IMR-90 (cell line): ENCODE measurements around the gene L1TD1. TPM values are rescaled to one million over a fixed set of nuclear protein-coding genes. Genes with fewer than 3 reads are reported as not detected.
"Not testable (repeated sequence)": the region's sequence is repeated elsewhere in the genome, so short reads cannot be mapped to it uniquely, and the experiment has no call there.

ENCODE experiments used
- ATAC-seq: fragments of 200-7000 bp; cut with Tn5 transposase; 2 replicates; pipeline ENCODE4 v1.9.1; 2020; ENCODE audit warnings: low read depth, mild to moderate bottlenecking, moderate library complexity
- BruUV-seq: library from RNA; stranded (reverse); fragments of 400-500 nt; replicated peaks from 2 replicates; lab custom pipeline; 2021; lab: Mats Ljungman, UMichigan
- CTCF ChIA-PET: fragments of 300-600 bp; formaldehyde crosslinking; extraction: SDS; loops from one replicate; lab custom pipeline; 2021; ENCODE audit warnings: antibody characterized with exemption; lab: Yijun Ruan, JAX
- POLR2A ChIA-PET: fragments of 300-600 bp; sonication (Branson Sonifier 250); formaldehyde crosslinking; loops from one replicate; lab custom pipeline; 2022; ENCODE audit warnings: antibody characterized with exemption; ENCODE audit not compliant: unreplicated experiment; lab: Charles Lee
- DNase-seq: peaks from one replicate; pipeline ENCODE4 v3.0.0; 2013
- H2AFZ ChIP-seq: replicated peaks from 2 replicates; pipeline ENCODE3; 2013; ENCODE audit warnings: low read length, mild to moderate bottlenecking; ENCODE audit not compliant: poor library complexity
- H2AK5ac ChIP-seq: 2 replicates; pipeline ENCODE4 v1.6.1; 2013; ENCODE audit warnings: low read depth, low read length, inconsistent platforms
- H2AK9ac ChIP-seq: replicated peaks from 2 replicates; pipeline ENCODE3; 2013; ENCODE audit warnings: mild to moderate bottlenecking, low read depth, low read length, moderate library complexity; ENCODE audit not compliant: poor library complexity
- H2BK120ac ChIP-seq: 2 replicates; pipeline ENCODE4 v1.6.1; 2013; ENCODE audit warnings: low read depth, low read length, inconsistent platforms
- H2BK15ac ChIP-seq: 3 replicates; pipeline ENCODE4 v1.6.1; 2013; ENCODE audit warnings: low read depth, low read length, inconsistent platforms
- H2BK20ac ChIP-seq: 2 replicates; pipeline ENCODE4 v1.6.1; 2013; ENCODE audit warnings: low read depth, mild to moderate bottlenecking, inconsistent platforms, low read length, moderate library complexity
- H2BK5ac ChIP-seq: 2 replicates; pipeline ENCODE4 v1.6.1; 2013; ENCODE audit warnings: mild to moderate bottlenecking, low read depth, low read length, inconsistent platforms; ENCODE audit not compliant: poor library complexity, severe bottlenecking
- H3K14ac ChIP-seq: replicated peaks from 2 replicates; pipeline ENCODE4 v1.6.1; 2013; ENCODE audit warnings: low read depth, low read length, inconsistent platforms
- H3K18ac ChIP-seq: 2 replicates; pipeline ENCODE4 v1.6.1; 2013; ENCODE audit warnings: low read depth, low read length, control low read depth
- H3K23ac ChIP-seq: 2 replicates; pipeline ENCODE4 v1.6.1; 2013; ENCODE audit warnings: low read depth, low read length, inconsistent platforms
- H3K27ac ChIP-seq: 2 replicates; pipeline ENCODE4 v1.5.1; 2013; ENCODE audit warnings: mild to moderate bottlenecking, control low read depth, low read length; ENCODE audit not compliant: insufficient read depth
- H3K27me3 ChIP-seq: 2 replicates; pipeline ENCODE4 v1.6.1; 2013; ENCODE audit warnings: low read length; ENCODE audit not compliant: control insufficient read depth, insufficient read depth
- H3K36me3 ChIP-seq: 2 replicates; pipeline ENCODE4 v1.6.1; 2013; ENCODE audit warnings: low read length, mixed read lengths; ENCODE audit not compliant: control insufficient read depth, insufficient read depth
- H3K4ac ChIP-seq: 2 replicates; pipeline ENCODE4 v1.6.1; 2013; ENCODE audit warnings: low read depth, low read length, inconsistent platforms
- H3K4me1 ChIP-seq: 2 replicates; pipeline ENCODE4 v1.6.1; 2013; ENCODE audit warnings: low read length, mixed read lengths; ENCODE audit not compliant: control insufficient read depth, insufficient read depth
- H3K4me2 ChIP-seq: 2 replicates; pipeline ENCODE4 v1.6.1; 2013; ENCODE audit warnings: low read depth, mild to moderate bottlenecking, control low read depth, low read length, moderate library complexity
- H3K4me3 ChIP-seq: 2 replicates; pipeline ENCODE4 v1.5.1; 2013; ENCODE audit warnings: low read depth, mild to moderate bottlenecking, control low read depth, low read length, moderate library complexity; ENCODE audit not compliant: insufficient read depth
- H3K56ac ChIP-seq: 2 replicates; pipeline ENCODE4 v1.6.1; 2013; ENCODE audit warnings: low read length, inconsistent platforms; ENCODE audit not compliant: insufficient read depth; ENCODE audit errors: extremely low read depth
- H3K79me1 ChIP-seq, 2 experiments: 2 replicates each; pipeline ENCODE4 v1.6.1; 2013; ENCODE audit warnings: low read length in 2 of 2, inconsistent platforms in 1 of 2, low read depth in 1 of 2
- H3K9ac ChIP-seq: 2 replicates; pipeline ENCODE4 v1.6.1; 2013; ENCODE audit warnings: low read depth, low read length, control low read depth
- H3K9me1 ChIP-seq: 2 replicates; pipeline ENCODE4 v1.6.1; 2013; ENCODE audit warnings: low read length, inconsistent platforms; ENCODE audit not compliant: insufficient read depth
- H3K9me3 ChIP-seq: 2 replicates; pipeline ENCODE4 v1.6.1; 2013; ENCODE audit warnings: low read length; ENCODE audit not compliant: control insufficient read depth, insufficient read depth
- H4K20me1 ChIP-seq: 2 replicates; pipeline ENCODE4 v1.6.1; 2013; ENCODE audit warnings: low read length, inconsistent platforms; ENCODE audit not compliant: insufficient read depth
- H4K5ac ChIP-seq: 2 replicates; pipeline ENCODE4 v1.6.1; 2013; ENCODE audit warnings: mild to moderate bottlenecking, low read depth, low read length, control low read depth
- H4K8ac ChIP-seq, 2 experiments: 2 replicates each; pipeline ENCODE4 v1.6.1; 2013; ENCODE audit warnings: low read depth in 2 of 2, low read length in 2 of 2, control low read depth in 1 of 2, inconsistent platforms in 1 of 2
- H4K91ac ChIP-seq: 2 replicates; pipeline ENCODE4 v1.6.1; 2013; ENCODE audit warnings: low read depth, low read length, inconsistent platforms; ENCODE audit not compliant: insufficient read depth
- BHLHE40 ChIP-seq: fragments of 150-350 bp; IDR thresholded peaks from 2 replicates; pipeline ENCODE4 v1.6.1; 2016; ENCODE audit warnings: mild to moderate bottlenecking, low read depth, low read length
- FOS ChIP-seq: fragments of 150-350 bp; IDR thresholded peaks from 2 replicates; pipeline ENCODE4 v1.6.1; 2016; ENCODE audit warnings: low read depth, low read length
- MXI1 ChIP-seq: IDR thresholded peaks from 2 replicates; pipeline ENCODE4 v1.6.1; 2012; ENCODE audit warnings: low read depth, mild to moderate bottlenecking, low read length, moderate library complexity, borderline replicate concordance
- WGBS, 2 experiments: methylation state at CpG; one replicate each; pipeline versions ENCODE4 v1.1.5 to v1.1.7; 2013; ENCODE audit warnings: missing lambda C conversion rate in 2 of 2; ENCODE audit not compliant: insufficient read length in 1 of 2; ENCODE audit errors: extremely low coverage in 2 of 2; 5-methylcytosine and 5-hydroxymethylcytosine counted together
- dilution Hi-C: fragments of 300-500 bp; cut with HindIII; formaldehyde crosslinking; loops from one replicate; pipeline ENCODE4 v1.14.3; 2018; ENCODE audit warnings: low sequenced_read_pairs; ENCODE audit not compliant: unreplicated experiment
- in situ Hi-C: fragments of 300-500 bp; cut with MboI; formaldehyde crosslinking; loops from 3 replicates; pipeline ENCODE4 v1.14.3; 2019; ENCODE audit warnings: low sequenced_read_pairs, inconsistent platforms, mixed read lengths
- intact Hi-C: fragments of 100-400 bp; cut with micrococcal nuclease; formaldehyde crosslinking; loops from 2 replicates; pipeline ENCODE4 v1.10.0; 2022
- polyA plus RNA-seq, 3 experiments: library from polyadenylated mRNA; depleted of rRNA; stranded (reverse); fragments of >200 nt; gene quantifications; 2 replicates each; pipeline ENCODE4 v1.2.3, GENCODE V29; 2012; ENCODE audit warnings: low replicate concordance in 1 of 3
- total RNA-seq: library from RNA; depleted of rRNA; stranded (reverse); fragments of >200 nt; gene quantifications from 2 replicates; pipeline ENCODE4 v1.2.3, GENCODE V29; 2012
- TF ChIP-seq, protein P1 (sequence below): fragments of 150-350 bp; IDR thresholded peaks from 2 replicates; pipeline ENCODE4 v1.6.1; 2017; ENCODE audit warnings: mild to moderate bottlenecking, antibody characterized with exemption, low read length, low read depth

Gene L1TD1
- total and polyA plus RNA-seq, 2 of the 4 experiments (the other 2 are of a cell fraction), result not detected

DNA sequence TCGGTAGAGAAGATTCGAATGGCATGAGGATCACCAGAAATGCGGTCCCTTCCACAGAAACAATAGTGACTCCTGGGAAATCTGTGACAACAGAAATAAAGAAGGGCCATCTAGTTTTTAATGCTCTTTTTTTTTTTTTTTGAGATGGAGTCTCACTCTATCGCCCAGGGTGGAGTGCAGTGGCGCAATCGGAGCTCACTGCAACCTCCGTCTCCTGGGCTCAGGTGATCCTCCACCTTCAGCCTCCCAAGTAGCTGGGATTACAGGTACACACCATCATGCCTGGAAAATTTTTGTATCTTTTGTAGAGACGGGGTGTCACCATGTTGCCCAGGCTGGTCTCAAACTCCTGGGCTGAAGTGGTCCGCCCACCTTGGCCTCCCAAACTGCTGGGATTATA, 43.9 kb downstream of the L1TD1 start:
- Histone ChIP-seq H2AK9ac (no peak overlapping the region), H3K23ac (no peak overlapping the region), H3K27ac (no peak overlapping the region), H3K18ac (no peak overlapping the region), H3K56ac (no peak overlapping the region), H2BK20ac (no peak overlapping the region), H2AK5ac (no peak overlapping the region), H3K79me1 (no peaks in the 10 kb centered on the region), H3K9ac (no peak overlapping the region), H4K5ac (no peak overlapping the region), H3K27me3 (no peaks in the 10 kb centered on the region), H2AFZ (no peak overlapping the region), H2BK15ac (no peak overlapping the region), H3K36me3 (no peaks in the 10 kb centered on the region), H3K14ac (no peak overlapping the region), H2BK120ac (no peak overlapping the region), H4K8ac (no peak overlapping the region), H3K9me1 (no peaks in the 10 kb centered on the region), H3K4me1 (no peaks in the 10 kb centered on the region), H4K20me1 (no peaks in the 10 kb centered on the region), H3K4me2 (no peak overlapping the region), H4K91ac (no peak overlapping the region), H3K4me3 (no peak overlapping the region), H3K9me3 (peaks cover 4% of the 10 kb centered on the region; the same call in 1 of the 2 replicates), H3K4ac (no peak overlapping the region), H2BK5ac (no peak overlapping the region)
- POLR2A ChIA-PET, result no interaction called here
- no TSS peak for BruUV-seq
- CTCF ChIA-PET, result no interaction called here
- WGBS, 2 experiments, result no CpG with 5 or more reads among the region's 9 CpGs
- no peak for TF ChIP-seq FOS
- TF ChIP-seq, protein P1, sequence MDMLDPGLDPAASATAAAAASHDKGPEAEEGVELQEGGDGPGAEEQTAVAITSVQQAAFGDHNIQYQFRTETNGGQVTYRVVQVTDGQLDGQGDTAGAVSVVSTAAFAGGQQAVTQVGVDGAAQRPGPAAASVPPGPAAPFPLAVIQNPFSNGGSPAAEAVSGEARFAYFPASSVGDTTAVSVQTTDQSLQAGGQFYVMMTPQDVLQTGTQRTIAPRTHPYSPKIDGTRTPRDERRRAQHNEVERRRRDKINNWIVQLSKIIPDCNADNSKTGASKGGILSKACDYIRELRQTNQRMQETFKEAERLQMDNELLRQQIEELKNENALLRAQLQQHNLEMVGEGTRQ, result no peak
- no peak for TF ChIP-seq MXI1
- TF ChIP-seq BHLHE40, result no peak
- in situ Hi-C loops (no loop called here), intact Hi-C loops (no loop called here), dilution Hi-C loops (no loop called here)
- DNase-seq (no peak), ATAC-seq (no peak)

DNA sequence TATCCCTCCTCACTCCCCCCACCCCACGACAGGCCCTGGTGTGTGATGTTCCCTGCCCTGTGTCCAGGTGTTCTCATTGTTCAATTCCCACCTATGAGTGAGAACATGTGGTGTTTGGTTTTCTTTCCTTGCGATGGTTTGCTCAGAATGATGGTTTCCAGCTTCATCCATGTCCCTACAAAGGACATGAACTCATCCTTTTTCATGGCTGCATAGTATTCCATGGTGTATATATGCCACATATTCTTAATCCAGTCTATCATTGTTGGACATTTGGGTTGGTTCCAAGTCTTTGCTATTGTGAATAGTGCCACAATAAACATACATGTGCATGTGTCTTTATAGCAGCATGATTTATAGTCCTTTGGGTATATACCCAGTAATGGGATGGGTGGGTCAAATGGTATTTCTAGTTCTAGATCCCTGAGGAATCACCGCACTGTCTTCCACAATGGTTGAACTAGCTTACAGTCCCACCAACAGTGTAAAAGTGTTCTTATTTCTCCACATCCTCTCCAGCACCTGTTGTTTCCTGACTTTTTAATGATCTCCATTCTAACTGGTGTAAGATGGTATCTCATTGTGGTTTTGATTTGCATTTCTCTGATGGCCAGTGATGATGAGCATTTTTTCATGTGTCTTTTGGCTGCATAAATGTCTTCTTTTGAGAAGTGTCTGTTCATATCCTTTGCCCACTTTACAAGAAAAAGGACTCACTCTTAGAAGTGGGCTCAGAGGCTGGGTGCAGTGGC, 45.2 kb downstream of the L1TD1 start:
- POLR2A ChIA-PET, H3K56ac ChIP-seq, H3K23ac ChIP-seq, H3K4me2 ChIP-seq, ATAC-seq, H3K18ac ChIP-seq, H3K9ac ChIP-seq, H3K4me3 ChIP-seq, H3K14ac ChIP-seq, H2AK9ac ChIP-seq, H3K9me3 ChIP-seq, DNase-seq, in situ Hi-C loops, intact Hi-C loops, H3K4me1 ChIP-seq, CTCF ChIA-PET, H4K91ac ChIP-seq, H4K5ac ChIP-seq, BruUV-seq, H2AFZ ChIP-seq, H3K4ac ChIP-seq, H3K27ac ChIP-seq, H3K27me3 ChIP-seq, H3K36me3 ChIP-seq, H3K9me1 ChIP-seq, H2BK20ac ChIP-seq, H2BK120ac ChIP-seq, H2AK5ac ChIP-seq, H3K79me1 ChIP-seq, H2BK5ac ChIP-seq, H4K20me1 ChIP-seq, dilution Hi-C loops, H2BK15ac ChIP-seq, H4K8ac ChIP-seq: not testable (repeated sequence)
- WGBS, 2 experiments, result no CpG with 5 or more reads among the region's 3 CpGs
